ENCODE results near the gene PNPLA7.
"Not testable (repeated sequence)": the region's sequence is repeated elsewhere in the genome, so short reads cannot be mapped to it uniquely, and the experiment has no call there.

PNPLA7 gene

GRCh38 chr9:137543237-137543963 lies 6.8 kb downstream of the PNPLA7 start:
- DNase-seq (ENCODE audit: low read depth in 2 of 2, low spot score in 1 of 2) = no peak

- DNase-seq (ENCODE audit: low read depth in 2 of 2, low spot score in 1 of 2) = no peak
Measured at GRCh38 chr9:137542486-137542885, 7.7 kb downstream of the PNPLA7 start.

GRCh38 chr9:137540536-137540935 lies 9.7 kb downstream of the PNPLA7 start:
- no peak for DNase-seq (ENCODE audit: low read depth in 2 of 2, low spot score in 1 of 2)

- DNase-seq (ENCODE audit: low read depth in 2 of 2, low spot score in 1 of 2) = no peak
Measured at GRCh38 chr9:137538058-137538457, 12.1 kb downstream of the PNPLA7 start.

GRCh38 chr9:137536594-137537131 lies 13.5 kb downstream of the PNPLA7 start:
- not testable (repeated sequence) for DNase-seq (ENCODE audit: low read depth in 2 of 2, low spot score in 1 of 2)

- no peak for DNase-seq (ENCODE audit: low read depth in 2 of 2, low spot score in 1 of 2)
Measured at GRCh38 chr9:137535120-137535428, 15.1 kb downstream of the PNPLA7 start.

- no peak for DNase-seq (ENCODE audit: low read depth in 2 of 2, low spot score in 1 of 2)
Measured at GRCh38 chr9:137534256-137535119, 15.7 kb downstream of the PNPLA7 start.

GRCh38 chr9:137532891-137533468 lies 17.2 kb downstream of the PNPLA7 start:
- DNase-seq (ENCODE audit: low read depth in 2 of 2, low spot score in 1 of 2) = not testable (repeated sequence)

- DNase-seq (ENCODE audit: low read depth in 2 of 2, low spot score in 1 of 2) = no peak
Measured at GRCh38 chr9:137531099-137531765, 19.0 kb downstream of the PNPLA7 start.

- DNase-seq (ENCODE audit: low read depth in 2 of 2, low spot score in 1 of 2) = no peak
Measured at GRCh38 chr9:137530331-137530730, 19.9 kb downstream of the PNPLA7 start.

GRCh38 chr9:137524981-137525317 lies 25.3 kb downstream of the PNPLA7 start:
- no peak for DNase-seq (ENCODE audit: low read depth in 2 of 2, low spot score in 1 of 2)

- DNase-seq (ENCODE audit: low read depth in 2 of 2, low spot score in 1 of 2) = no peak
Measured at GRCh38 chr9:137524161-137524980, 25.8 kb downstream of the PNPLA7 start.

GRCh38 chr9:137522746-137523455 lies 27.3 kb downstream of the PNPLA7 start:
- no peak for DNase-seq (ENCODE audit: low read depth in 2 of 2, low spot score in 1 of 2)

GRCh38 chr9:137521405-137521985 lies 28.7 kb downstream of the PNPLA7 start:
- DNase-seq (ENCODE audit: low read depth in 2 of 2, low spot score in 1 of 2) = no peak

- no peak for DNase-seq (ENCODE audit: low read depth in 2 of 2, low spot score in 1 of 2)
Measured at GRCh38 chr9:137520614-137521404, 29.4 kb downstream of the PNPLA7 start.

GRCh38 chr9:137519553-137519952 lies 30.6 kb downstream of the PNPLA7 start:
- DNase-seq (ENCODE audit: low read depth in 2 of 2, low spot score in 1 of 2) = no peak

GRCh38 chr9:137518661-137519459 lies 31.3 kb downstream of the PNPLA7 start:
- not testable (repeated sequence) for DNase-seq (ENCODE audit: low read depth in 2 of 2, low spot score in 1 of 2)
